ENCODE results near the gene FXYD7. TPM values are rescaled to one million over a fixed set of nuclear protein-coding genes. Genes with fewer than 3 reads are reported as not detected.
"Not testable (repeated sequence)": the region's sequence is repeated elsewhere in the genome, so short reads cannot be mapped to it uniquely, and the experiment has no call there.

FXYD7 gene
- total RNA-seq, 2 experiments from 2014 or later, result 15.3 to 15.6 TPM

DNA sequence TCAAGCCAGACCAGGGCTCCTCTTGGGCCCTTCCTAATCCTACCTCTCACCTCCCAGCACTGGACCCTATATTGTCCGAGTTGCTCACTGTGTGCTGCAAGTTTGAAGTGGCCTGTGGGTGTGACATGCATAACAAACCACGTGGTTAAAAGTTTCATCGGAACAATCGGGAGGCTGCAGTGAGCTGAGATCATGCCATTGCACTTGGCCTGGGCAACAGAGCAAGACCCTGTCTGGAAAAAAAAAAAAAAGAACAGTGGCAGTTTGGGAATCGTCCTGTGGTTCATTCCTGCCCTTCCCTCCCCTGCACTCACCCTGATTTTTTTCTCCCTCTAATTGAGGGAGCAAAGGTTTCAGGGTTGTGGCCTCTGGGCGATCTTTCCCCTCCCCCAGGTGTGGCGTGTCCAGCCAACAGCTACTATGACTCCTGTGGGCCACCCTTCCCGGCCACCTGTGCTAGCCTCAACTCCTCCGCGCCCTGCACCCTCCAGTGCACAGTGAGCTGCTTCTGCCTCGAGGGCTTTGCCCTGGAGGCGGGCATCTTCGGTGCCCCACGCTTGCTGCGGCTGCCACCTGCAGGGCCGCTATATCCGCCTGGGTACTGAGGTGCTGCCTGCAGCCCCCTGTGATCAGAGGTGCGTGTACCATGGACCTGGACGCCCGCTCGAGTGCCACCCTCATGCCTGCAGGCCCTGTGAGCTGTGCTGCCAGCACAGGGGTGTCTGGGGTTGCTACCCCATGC, 43.7 kb upstream of the FXYD7 start:
- ChIA-PET POLR2A (no interaction called here), CTCF (no interaction called here)
- intact Hi-C loops (cut with DNase I, micrococcal nuclease), result no loop called here
- no peaks in the 10 kb centered on the region for H3K36me3 Mint-ChIP-seq (ENCODE audit: low read depth)
- no peaks in the 10 kb centered on the region for H3K27me3 Mint-ChIP-seq
- H3K4me3 ChIP-seq (ENCODE audit: low read length), result no peak overlapping the region
- H3K9me3 Mint-ChIP-seq, result no peaks in the 10 kb centered on the region
- H3K9me3 ChIP-seq (ENCODE audit: control insufficient read depth in 1 of 2, insufficient read depth in 1 of 2, low read length in 2 of 2), result peaks cover 0 to under 1% of the 10 kb centered on the region in 2 experiments
- no peaks in the 10 kb centered on the region for H3K4me1 ChIP-seq (ENCODE audit: insufficient read depth, low read length)
- no peak for DNase-seq
- H3K27ac Mint-ChIP-seq, result no peak overlapping the region
- TF ChIP-seq, protein P1, sequence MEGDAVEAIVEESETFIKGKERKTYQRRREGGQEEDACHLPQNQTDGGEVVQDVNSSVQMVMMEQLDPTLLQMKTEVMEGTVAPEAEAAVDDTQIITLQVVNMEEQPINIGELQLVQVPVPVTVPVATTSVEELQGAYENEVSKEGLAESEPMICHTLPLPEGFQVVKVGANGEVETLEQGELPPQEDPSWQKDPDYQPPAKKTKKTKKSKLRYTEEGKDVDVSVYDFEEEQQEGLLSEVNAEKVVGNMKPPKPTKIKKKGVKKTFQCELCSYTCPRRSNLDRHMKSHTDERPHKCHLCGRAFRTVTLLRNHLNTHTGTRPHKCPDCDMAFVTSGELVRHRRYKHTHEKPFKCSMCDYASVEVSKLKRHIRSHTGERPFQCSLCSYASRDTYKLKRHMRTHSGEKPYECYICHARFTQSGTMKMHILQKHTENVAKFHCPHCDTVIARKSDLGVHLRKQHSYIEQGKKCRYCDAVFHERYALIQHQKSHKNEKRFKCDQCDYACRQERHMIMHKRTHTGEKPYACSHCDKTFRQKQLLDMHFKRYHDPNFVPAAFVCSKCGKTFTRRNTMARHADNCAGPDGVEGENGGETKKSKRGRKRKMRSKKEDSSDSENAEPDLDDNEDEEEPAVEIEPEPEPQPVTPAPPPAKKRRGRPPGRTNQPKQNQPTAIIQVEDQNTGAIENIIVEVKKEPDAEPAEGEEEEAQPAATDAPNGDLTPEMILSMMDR (IDR thresholded peaks at IDR 0.05), result no peak
- H3K27ac ChIP-seq (ENCODE audit: low read depth in 1 of 2, low read length in 2 of 2), result no peak overlapping the region
- H3K4me1 Mint-ChIP-seq (ENCODE audit: low read depth), result no peaks in the 10 kb centered on the region
- ATAC-seq (ENCODE audit: poor library complexity), result no peak
- H3K36me3 ChIP-seq (ENCODE audit: insufficient read depth, low read length), result no peaks in the 10 kb centered on the region
- H3K4me3 Mint-ChIP-seq, result no peak overlapping the region
- H3K27me3 ChIP-seq (ENCODE audit: control insufficient read depth in 1 of 2, insufficient read depth in 2 of 2, low read length in 2 of 2), result no peaks in the 10 kb centered on the region

GRCh38 chr19:35099897-35100275, 43.2 kb upstream of the FXYD7 start:
- H3K27me3 ChIP-seq (ENCODE audit: control insufficient read depth in 1 of 2, insufficient read depth in 2 of 2, low read length in 2 of 2), result no peaks in the 10 kb centered on the region
- H3K9me3 ChIP-seq (ENCODE audit: control insufficient read depth in 1 of 2, insufficient read depth in 1 of 2, low read length in 2 of 2), result peaks cover 0 to 7% of the 10 kb centered on the region in 2 experiments
- TF ChIP-seq, protein P1 (IDR thresholded peaks at IDR 0.05), result no peak
- no peak for ATAC-seq (ENCODE audit: poor library complexity)
- H3K27ac Mint-ChIP-seq, result no peak overlapping the region
- no peaks in the 10 kb centered on the region for H3K4me1 Mint-ChIP-seq (ENCODE audit: low read depth)
- no peaks in the 10 kb centered on the region for H3K36me3 Mint-ChIP-seq (ENCODE audit: low read depth)
- no peak overlapping the region for H3K4me3 Mint-ChIP-seq
- no peak overlapping the region for H3K27ac ChIP-seq (ENCODE audit: low read depth in 1 of 2, low read length in 2 of 2)
- H3K9me3 Mint-ChIP-seq, result no peaks in the 10 kb centered on the region
- H3K36me3 ChIP-seq (ENCODE audit: insufficient read depth, low read length), result no peaks in the 10 kb centered on the region
- POLR2A ChIA-PET, result no interaction called here
- H3K4me1 ChIP-seq (ENCODE audit: insufficient read depth, low read length), result no peaks in the 10 kb centered on the region
- H3K4me3 ChIP-seq (ENCODE audit: low read length), result no peak overlapping the region
- no peaks in the 10 kb centered on the region for H3K27me3 Mint-ChIP-seq
- no peak for DNase-seq
- intact Hi-C loops (cut with DNase I, micrococcal nuclease), result no loop called here
- CTCF ChIA-PET, result no interaction called here

GRCh38 chr19:35100588-35101533, 42.2 kb upstream of the FXYD7 start:
- H3K9me3 Mint-ChIP-seq, result no peaks in the 10 kb centered on the region
- CTCF ChIA-PET, result no interaction called here
- no peak overlapping the region for H3K4me3 Mint-ChIP-seq
- H3K27ac Mint-ChIP-seq, result no peak overlapping the region
- no peaks in the 10 kb centered on the region for H3K4me1 ChIP-seq (ENCODE audit: insufficient read depth, low read length)
- H3K27me3 ChIP-seq (ENCODE audit: control insufficient read depth in 1 of 2, insufficient read depth in 2 of 2, low read length in 2 of 2), result no peaks in the 10 kb centered on the region
- ATAC-seq (ENCODE audit: poor library complexity) (no peak), DNase-seq (no peak)
- TF ChIP-seq, protein P1 (IDR thresholded peaks at IDR 0.05), result no peak
- no peaks in the 10 kb centered on the region for H3K27me3 Mint-ChIP-seq
- no peaks in the 10 kb centered on the region for H3K4me1 Mint-ChIP-seq (ENCODE audit: low read depth)
- intact Hi-C loops (cut with DNase I, micrococcal nuclease), result no loop called here
- H3K9me3 ChIP-seq (ENCODE audit: control insufficient read depth in 1 of 2, insufficient read depth in 1 of 2, low read length in 2 of 2), result peaks cover 0 to 10% of the 10 kb centered on the region in 2 experiments
- H3K4me3 ChIP-seq (ENCODE audit: low read length), result no peak overlapping the region
- no peaks in the 10 kb centered on the region for H3K36me3 Mint-ChIP-seq (ENCODE audit: low read depth)
- no peaks in the 10 kb centered on the region for H3K36me3 ChIP-seq (ENCODE audit: insufficient read depth, low read length)
- POLR2A ChIA-PET, result no interaction called here
- no peak overlapping the region for H3K27ac ChIP-seq (ENCODE audit: low read depth in 1 of 2, low read length in 2 of 2)

GRCh38 chr19:35101949-35102348, 41.1 kb upstream of the FXYD7 start:
- H3K4me1 Mint-ChIP-seq (ENCODE audit: low read depth); H3K9me3 Mint-ChIP-seq; DNase-seq; H3K36me3 Mint-ChIP-seq (ENCODE audit: low read depth); H3K27ac Mint-ChIP-seq; H3K4me1 ChIP-seq (ENCODE audit: insufficient read depth, low read length); intact Hi-C loops (cut with DNase I, micrococcal nuclease); CTCF ChIA-PET; H3K4me3 Mint-ChIP-seq; H3K27me3 Mint-ChIP-seq; H3K4me3 ChIP-seq (ENCODE audit: low read length); H3K27me3 ChIP-seq (ENCODE audit: control insufficient read depth in 1 of 2, insufficient read depth in 2 of 2, low read length in 2 of 2); ATAC-seq (ENCODE audit: poor library complexity); POLR2A ChIA-PET; H3K36me3 ChIP-seq (ENCODE audit: insufficient read depth, low read length); H3K27ac ChIP-seq (ENCODE audit: low read depth in 1 of 2, low read length in 2 of 2): not testable (repeated sequence)
- H3K9me3 ChIP-seq (ENCODE audit: control insufficient read depth in 1 of 2, insufficient read depth in 1 of 2, low read length in 2 of 2), result peaks cover 0 to 15% of the 10 kb centered on the region in 2 experiments

DNA sequence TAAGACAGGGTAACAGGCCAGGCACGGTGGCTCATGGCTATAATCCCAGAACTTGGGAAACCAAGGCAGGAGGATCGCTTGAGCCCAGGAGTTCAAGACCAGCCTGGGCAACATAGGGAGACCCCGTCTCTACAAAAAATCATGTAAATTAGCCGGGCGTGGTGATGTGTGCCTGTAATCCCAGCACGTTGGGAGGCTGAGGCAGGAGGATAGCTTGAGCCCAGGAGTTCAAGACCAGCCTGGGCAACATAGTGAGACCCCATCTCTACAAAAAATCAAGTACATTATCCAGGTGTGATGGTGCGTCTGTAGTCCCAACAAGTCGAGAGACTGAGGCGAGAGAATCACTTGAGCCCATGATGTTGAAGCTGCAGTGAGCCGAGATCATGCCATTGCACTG, 39.4 kb upstream of the FXYD7 start:
- CTCF ChIA-PET; H3K4me1 Mint-ChIP-seq (ENCODE audit: low read depth); H3K27me3 Mint-ChIP-seq; H3K27ac ChIP-seq (ENCODE audit: low read depth in 1 of 2, low read length in 2 of 2); intact Hi-C loops (cut with DNase I, micrococcal nuclease); H3K36me3 Mint-ChIP-seq (ENCODE audit: low read depth); DNase-seq; H3K4me3 ChIP-seq (ENCODE audit: low read length); ATAC-seq (ENCODE audit: poor library complexity); H3K4me3 Mint-ChIP-seq; H3K36me3 ChIP-seq (ENCODE audit: insufficient read depth, low read length); POLR2A ChIA-PET; H3K9me3 Mint-ChIP-seq; H3K27me3 ChIP-seq (ENCODE audit: control insufficient read depth in 1 of 2, insufficient read depth in 2 of 2, low read length in 2 of 2); H3K27ac Mint-ChIP-seq; H3K4me1 ChIP-seq (ENCODE audit: insufficient read depth, low read length): not testable (repeated sequence)
- H3K9me3 ChIP-seq (ENCODE audit: control insufficient read depth in 1 of 2, insufficient read depth in 1 of 2, low read length in 2 of 2), result peaks cover 0 to 15% of the 10 kb centered on the region in 2 experiments

All from CD4-positive, alpha-beta T cell (primary cell).